ENCODE results near the gene SMPD4. TPM values are rescaled to one million over a fixed set of nuclear protein-coding genes. Genes with fewer than 3 reads are reported as not detected.

The SMPD4 gene
- total and polyA plus RNA-seq, 2 donors (not counting 3 experiments of a cell fraction or from before 2014, with no cell fraction given): 85.3 to 88.1 TPM

GRCh38 chr2:130165293-130166016 is 15.9 kb downstream of the SMPD4 start:
- peaks cover 3 to 23% of the 10 kb centered on the region in 2 experiments for H3K36me3 ChIP-seq (ENCODE audit: control insufficient read depth in 2 of 2, extremely low read depth in 1 of 2, insufficient read depth in 2 of 2, low read length in 2 of 2)
- H3K27me3 ChIP-seq (ENCODE audit: control insufficient read depth in 2 of 2, insufficient read depth in 2 of 2, low read length in 2 of 2): no peaks in the 10 kb centered on the region
- H2AFZ ChIP-seq (ENCODE audit: low read depth, low read length): no peak overlapping the region
- no peak overlapping the region for H3K9ac ChIP-seq (replicated peaks; ENCODE audit: extremely low read depth, insufficient read depth, low read length)
- FAIRE-seq (no peak), DNase-seq (ENCODE audit: low read depth, low spot score) (no peak)
- ChIA-PET POLR2A (no interaction called here), CTCF (no interaction called here)
- H3K9me1 ChIP-seq (replicated peaks; ENCODE audit: control insufficient read depth, extremely low read depth, insufficient read depth, low read length): no peaks in the 10 kb centered on the region
- no peaks in the 10 kb centered on the region for H4K20me1 ChIP-seq (replicated peaks; ENCODE audit: control insufficient read depth, extremely low read depth, insufficient read depth, low read length)
- H3K4me1 ChIP-seq (ENCODE audit: control insufficient read depth, extremely low read depth, insufficient read depth, low read length): peaks cover 3% of the 10 kb centered on the region
- intact Hi-C loops (cut with micrococcal nuclease) (no loop called here), dilution Hi-C loops (cut with MboI; ENCODE audit: extremely low pct_ligation_motif_present, low sequenced_read_pairs) (no loop called here)
- no peak overlapping the region for H3K4me2 ChIP-seq (ENCODE audit: insufficient read depth, low read length)
- no peaks in the 10 kb centered on the region for H3K9me3 ChIP-seq (replicated peaks; ENCODE audit: control insufficient read depth, insufficient read depth, low read length)
- H3K27ac ChIP-seq (ENCODE audit: insufficient read depth, low read depth, low read length): no peak overlapping the region
- no TSS peak for BruUV-seq (replicated peaks)
- H3K79me2 ChIP-seq (ENCODE audit: control insufficient read depth, insufficient read depth, low read length): peaks cover 3% of the 10 kb centered on the region
- H3K4me3 ChIP-seq (replicated peaks in 1 of 3; ENCODE audit: insufficient read depth in 1 of 3, low read depth in 1 of 3, low read length in 3 of 3): no peak overlapping the region
- no peak for TF ChIP-seq JUN (IDR thresholded peaks at IDR 0.05; ENCODE audit: borderline replicate concordance, insufficient read depth, insufficient read length, low read depth)
- TF ChIP-seq EZH2 (IDR thresholded peaks at IDR 0.05; ENCODE audit: borderline replicate concordance, low read depth, low read length, severe bottlenecking): no peak
- no peak for TF ChIP-seq POLR2A (IDR thresholded peaks at IDR 0.05; ENCODE audit: low read depth, low read length)
- no peak for TF ChIP-seq CTCF (IDR thresholded peaks at IDR 0.05; ENCODE audit: extremely low read depth in 1 of 2, insufficient read depth in 1 of 2, low read depth in 1 of 2, low read length in 2 of 2)
- TF ChIP-seq FOS (IDR thresholded peaks at IDR 0.05; ENCODE audit: borderline replicate concordance, insufficient read depth, low read length): no peak
- TF ChIP-seq POLR2AphosphoS5 (IDR thresholded peaks at IDR 0.05; ENCODE audit: insufficient read depth, low read depth, low read length): no peak
- no peak for TF ChIP-seq MYC (IDR thresholded peaks at IDR 0.05; ENCODE audit: low read depth, low read length)
- no peak for TF ChIP-seq MAX (IDR thresholded peaks at IDR 0.05; ENCODE audit: insufficient read depth, insufficient read length)
- TF ChIP-seq GATA2 (IDR thresholded peaks at IDR 0.05; ENCODE audit: insufficient read depth, insufficient read length, low read depth, low read length): no peak
